ENCODE results near the gene DDA1.

Gene DDA1

GRCh38 chr19:17293605-17294004, 15.8 kb upstream of the DDA1 start (continued):
- no peak for TF ChIP-seq ZSCAN18 (tag by site-specific recombination; IDR thresholded peaks at IDR 0.05)
- TF ChIP-seq ZNF175 (tag by site-specific recombination; IDR thresholded peaks at IDR 0.05): no peak
- TF ChIP-seq ZNF555 (tag by site-specific recombination; conservative IDR thresholded peaks at IDR 0.05): no peak
- TF ChIP-seq ZNF529 (tag by site-specific recombination; IDR thresholded peaks at IDR 0.05; ENCODE audit: insufficient replicate concordance): no peak

GRCh38 chr19:17294051-17294891, 15.1 kb upstream of the DDA1 start:
- Histone ChIP-seq H3K4me3 (ENCODE audit: low read depth, low read length) (no peak overlapping the region), H3K27ac (ENCODE audit: extremely low read depth, low read depth, low read length) (no peak overlapping the region), H3K4me1 (ENCODE audit: control insufficient read depth, insufficient read depth, low read length) (no peaks in the 10 kb centered on the region), H3K36me3 (ENCODE audit: control insufficient read depth in 2 of 2, insufficient read depth in 1 of 2, low read length in 2 of 2) (peaks cover 0 to 40% of the 10 kb centered on the region in 2 experiments; a peak in 2 of 3 replicates), H3K9me3 (ENCODE audit: control insufficient read depth, insufficient read depth, low read depth, low read length) (no peaks in the 10 kb centered on the region)
- POLR2A ChIA-PET: interaction anchor here (1.4 to 1.5 kb wide), 2 partner anchors 9 to 11 kb away, joined by 3 read pairs; partner anchors contain the start of genes ABHD8 and MRPL34
- CTCF ChIA-PET: interaction anchor here (0.6 to 1.0 kb wide), 2 partner anchors 10 to 91 kb away, joined by 4 to 5 read pairs; no protein-coding TSS in a partner anchor
- TF ChIP-seq HIC1 (tag by site-specific recombination; IDR thresholded peaks at IDR 0.05): peak; percentile 70; the same call in 1 of the 2 replicates
- no peak for TF ChIP-seq ZNF18 (tag by site-specific recombination; IDR thresholded peaks at IDR 0.05)
- no peak for TF ChIP-seq ZBTB49 (tag by site-specific recombination; IDR thresholded peaks at IDR 0.05; ENCODE audit: low read depth)
- no peak for TF ChIP-seq ZSCAN23 (tag by site-specific recombination; IDR thresholded peaks at IDR 0.05)
- TF ChIP-seq YY1 (tag by site-specific recombination; IDR thresholded peaks at IDR 0.05): no peak
- no peak for TF ChIP-seq ZNF555 (tag by site-specific recombination; conservative IDR thresholded peaks at IDR 0.05)
- TF ChIP-seq ZNF19 (tag by site-specific recombination; IDR thresholded peaks at IDR 0.05; ENCODE audit: low read depth): no peak
- TF ChIP-seq AEBP2 (tag by site-specific recombination; IDR thresholded peaks at IDR 0.05; ENCODE audit: borderline replicate concordance): no peak
- TF ChIP-seq ZNF416 (tag by site-specific recombination; IDR thresholded peaks at IDR 0.05): no peak
- no peak for TF ChIP-seq ZNF112 (tag by site-specific recombination; IDR thresholded peaks at IDR 0.05)
- no peak for TF ChIP-seq MZF1 (tag by site-specific recombination; IDR thresholded peaks at IDR 0.05; ENCODE audit: borderline replicate concordance)
- TF ChIP-seq GFI1B (tag by site-specific recombination; IDR thresholded peaks at IDR 0.05): no peak
- TF ChIP-seq KLF1 (tag by site-specific recombination; IDR thresholded peaks at IDR 0.05): peak; percentile 72
- TF ChIP-seq ZNF518A (tag by site-specific recombination; conservative IDR thresholded peaks at IDR 0.05; ENCODE audit: low read depth): no peak
- no peak for TF ChIP-seq ZBTB17 (tag by site-specific recombination; IDR thresholded peaks at IDR 0.05)
- TF ChIP-seq KLF8 (tag by site-specific recombination; IDR thresholded peaks at IDR 0.05): peak; percentile 43; the same call in 1 of the 2 replicates
- TF ChIP-seq ZBTB8A (tag by site-specific recombination; IDR thresholded peaks at IDR 0.05): peak; percentile 18; the same call in 1 of the 2 replicates

Data from HEK293 (cell line).